GM19351 (cell line): ENCODE data around the gene GJA4.

Experiments
- ATAC-seq: cut with Tn5 transposase; IDR thresholded peaks from one replicate; pipeline ENCODE4 v1.9.1; 2021; ENCODE audit warnings: mild to moderate bottlenecking, moderate library complexity; ENCODE audit not compliant: unreplicated experiment

Gene GJA4

GRCh38 chr1:34792868-34793727, at the start of gene GJA4:
Gene GJA4 (plus strand): TSS chr1:34792999. CDS start chr1:34794214, 1,215 bp downstream.
- ATAC-seq: no peak

- no peak for ATAC-seq
These were observed 49.0 kb upstream of the GJA4 start for GRCh38 chr1:34743775-34744174.

- ATAC-seq: no peak
These were observed 47.9 kb upstream of the GJA4 start for GRCh38 chr1:34744851-34745250.

GRCh38 chr1:34745666-34746065, 47.1 kb upstream of the GJA4 start:
- ATAC-seq: no peak

- ATAC-seq: no peak
These were observed 46.7 kb upstream of the GJA4 start for GRCh38 chr1:34746101-34746500.

- no peak for ATAC-seq
These were observed 45.8 kb upstream of the GJA4 start for GRCh38 chr1:34746785-34747637.

GRCh38 chr1:34747638-34747941, 45.2 kb upstream of the GJA4 start:
- ATAC-seq: no peak

- ATAC-seq: no peak
These were observed 42.8 kb upstream of the GJA4 start for GRCh38 chr1:34749992-34750391.

GRCh38 chr1:34750610-34751009, 42.2 kb upstream of the GJA4 start:
- no peak for ATAC-seq

GRCh38 chr1:34753163-34753562, 39.6 kb upstream of the GJA4 start:
- ATAC-seq: no peak

GRCh38 chr1:34754964-34755637, 37.7 kb upstream of the GJA4 start, which contains the start of gene GJB5:
Gene GJB5 (plus strand): TSS chr1:34755047. CDS start chr1:34757331, 2,284 bp downstream.
- no peak for ATAC-seq

- ATAC-seq: no peak
These were observed 36.8 kb upstream of the GJA4 start for GRCh38 chr1:34755961-34756360.

- ATAC-seq: no peak
These were observed 35.4 kb upstream of the GJA4 start for GRCh38 chr1:34757386-34757785.

GRCh38 chr1:34758751-34759150, 34.0 kb upstream of the GJA4 start:
- ATAC-seq: no peak

- ATAC-seq: no peak
These were observed 33.1 kb upstream of the GJA4 start, which contains the start of gene GJB4 for GRCh38 chr1:34759503-34760357. Gene GJB4 (plus strand): TSS chr1:34759740. CDS start chr1:34761255, 1,515 bp downstream.

- ATAC-seq: no peak
These were observed 31.5 kb upstream of the GJA4 start for GRCh38 chr1:34761176-34761761.

- ATAC-seq: no peak
These were observed 31.0 kb upstream of the GJA4 start for GRCh38 chr1:34761776-34762307.

- no peak for ATAC-seq
These were observed 30.2 kb upstream of the GJA4 start for GRCh38 chr1:34762474-34763141.

GRCh38 chr1:34763142-34763781, 29.5 kb upstream of the GJA4 start:
- ATAC-seq: no peak
